NT2/D1 (cell line): ENCODE results near the gene MBD3L4.
"Not testable (repeated sequence)": the region's sequence is repeated elsewhere in the genome, so short reads cannot be mapped to it uniquely, and the experiment has no call there.

Experiments used
- DNase-seq: peaks from one replicate; pipeline ENCODE4 v3.0.0-alpha.2; 2011; ENCODE audit warnings: low read depth, low spot score
- H3K27me3 ChIP-seq: 2 replicates; pipeline ENCODE4 v1.6.0; 2011; ENCODE audit warnings: mild to moderate bottlenecking; ENCODE audit not compliant: insufficient read length, insufficient read depth
- H3K36me3 ChIP-seq: 2 replicates; pipeline ENCODE4 v1.6.1; 2011; ENCODE audit warnings: mild to moderate bottlenecking, low read length, mixed read lengths; ENCODE audit not compliant: insufficient read depth, insufficient read length
- H3K4me1 ChIP-seq: 2 replicates; pipeline ENCODE4 v1.5.1; 2011; ENCODE audit not compliant: insufficient read depth, insufficient read length
- H3K4me3 ChIP-seq: 2 replicates; pipeline ENCODE4 v1.5.1; 2011; ENCODE audit warnings: low read depth; ENCODE audit not compliant: insufficient read length
- H3K9ac ChIP-seq: 2 replicates; pipeline ENCODE4 v1.6.0; 2011; ENCODE audit warnings: low read depth; ENCODE audit not compliant: insufficient read length
- H3K9me3 ChIP-seq: 2 replicates; pipeline ENCODE4 v1.5.1; 2011; ENCODE audit warnings: mild to moderate bottlenecking, low read length; ENCODE audit not compliant: insufficient read depth
- SUZ12 ChIP-seq: IDR thresholded peaks from 2 replicates; pipeline ENCODE4 v1.6.1; 2011; ENCODE audit not compliant: insufficient read length, insufficient read depth; ENCODE audit errors: extremely low read depth
- YY1 ChIP-seq: IDR thresholded peaks from 2 replicates; pipeline ENCODE4 v1.6.1; 2011; ENCODE audit not compliant: insufficient read length, insufficient read depth
- ZNF274 ChIP-seq: IDR thresholded peaks from 2 replicates; pipeline ENCODE4 v1.6.1; 2011; ENCODE audit warnings: mild to moderate bottlenecking, low read depth, low read length

Gene MBD3L4

GRCh38 chr19:7069904-7070226 is 29.9 kb upstream of the MBD3L4 start:
- H3K36me3 ChIP-seq, result peaks cover 34% of the 10 kb centered on the region
- TF ChIP-seq YY1 (no peak), SUZ12 (no peak), ZNF274 (no peak)
- no peaks in the 10 kb centered on the region for H3K27me3 ChIP-seq
- H3K9me3 ChIP-seq, result peaks cover 13% of the 10 kb centered on the region; the same call in 1 of the 2 replicates
- H3K4me1 ChIP-seq, result no peaks in the 10 kb centered on the region
- H3K9ac ChIP-seq, result peak overlapping the region; percentile 92
- DNase-seq, result no peak
- peak overlapping the region; percentile 97 for H3K4me3 ChIP-seq

- no peak for TF ChIP-seq ZNF274
- TF ChIP-seq SUZ12, result no peak
- no peak for TF ChIP-seq YY1
- Histone ChIP-seq H3K4me3 (peak within 1 kb of the TSS; percentile 97), H3K9me3 (peaks cover 13% of the 10 kb centered on the region; the same call in 1 of the 2 replicates), H3K4me1 (no peaks in the 10 kb centered on the region), H3K36me3 (peaks cover 28% of the 10 kb centered on the region), H3K9ac (peak within 1 kb of the TSS; percentile 92), H3K27me3 (no peaks in the 10 kb centered on the region)
- DNase-seq, result peak; percentile 97
Measured at GRCh38 chr19:7069042-7069903, 29.3 kb upstream of the MBD3L4 start, which contains the start of gene ZNF557. ZNF557 (plus strand) TSS chr19:7069703; CDS start chr19:7075075, 5,372 bp downstream.

GRCh38 chr19:7068599-7068998 is 28.6 kb upstream of the MBD3L4 start:
- H3K9ac ChIP-seq, result no peak overlapping the region
- peaks cover 26% of the 10 kb centered on the region for H3K36me3 ChIP-seq
- H3K4me1 ChIP-seq, result no peaks in the 10 kb centered on the region
- TF ChIP-seq SUZ12 (no peak), ZNF274 (no peak), YY1 (no peak)
- peaks cover 13% of the 10 kb centered on the region; the same call in 1 of the 2 replicates for H3K9me3 ChIP-seq
- no peak overlapping the region for H3K4me3 ChIP-seq
- no peaks in the 10 kb centered on the region for H3K27me3 ChIP-seq
- DNase-seq, result no peak

GRCh38 chr19:7067716-7068115 is 27.7 kb upstream of the MBD3L4 start:
- no peak overlapping the region for H3K4me3 ChIP-seq
- H3K36me3 ChIP-seq, result peaks cover 18% of the 10 kb centered on the region
- TF ChIP-seq ZNF274 (no peak), YY1 (no peak), SUZ12 (no peak)
- no peak overlapping the region for H3K9ac ChIP-seq
- no peaks in the 10 kb centered on the region for H3K27me3 ChIP-seq
- H3K4me1 ChIP-seq, result no peaks in the 10 kb centered on the region
- DNase-seq, result no peak
- H3K9me3 ChIP-seq, result peaks cover 13% of the 10 kb centered on the region; the same call in 1 of the 2 replicates

- H3K4me3 ChIP-seq, H3K9ac ChIP-seq, H3K4me1 ChIP-seq, H3K27me3 ChIP-seq: not testable (repeated sequence)
- DNase-seq, result peak; percentile 49
- H3K9me3 ChIP-seq, result peaks cover 13% of the 10 kb centered on the region; the same call in 1 of the 2 replicates
- H3K36me3 ChIP-seq, result peaks cover 12% of the 10 kb centered on the region
Measured at GRCh38 chr19:7067122-7067521, 27.1 kb upstream of the MBD3L4 start.

GRCh38 chr19:7063764-7064418 is 23.9 kb upstream of the MBD3L4 start:
- H3K9me3 ChIP-seq, result peaks cover 13% of the 10 kb centered on the region; the same call in 1 of the 2 replicates
- no peaks in the 10 kb centered on the region for H3K4me1 ChIP-seq
- H3K4me3 ChIP-seq, result no peak overlapping the region
- no peak for DNase-seq
- no peaks in the 10 kb centered on the region for H3K36me3 ChIP-seq
- H3K27me3 ChIP-seq, result no peaks in the 10 kb centered on the region
- H3K9ac ChIP-seq, result no peak overlapping the region
- TF ChIP-seq SUZ12 (no peak), ZNF274 (no peak), YY1 (no peak)

- no peak overlapping the region for H3K9ac ChIP-seq
- H3K9me3 ChIP-seq, result peaks cover 13% of the 10 kb centered on the region; the same call in 1 of the 2 replicates
- H3K36me3 ChIP-seq, result no peaks in the 10 kb centered on the region
- no peaks in the 10 kb centered on the region for H3K4me1 ChIP-seq
- no peak for DNase-seq
- H3K27me3 ChIP-seq, result no peaks in the 10 kb centered on the region
- H3K4me3 ChIP-seq, result no peak overlapping the region
- TF ChIP-seq SUZ12 (no peak), ZNF274 (no peak), YY1 (no peak)
Measured at GRCh38 chr19:7063339-7063738, 23.4 kb upstream of the MBD3L4 start.

GRCh38 chr19:7059977-7060376 is 20.0 kb upstream of the MBD3L4 start:
- H3K4me3 ChIP-seq, H3K9me3 ChIP-seq, H3K4me1 ChIP-seq, DNase-seq, H3K27me3 ChIP-seq, H3K36me3 ChIP-seq, H3K9ac ChIP-seq: not testable (repeated sequence)

- not testable (repeated sequence) for H3K9ac ChIP-seq, H3K9me3 ChIP-seq, H3K4me1 ChIP-seq, H3K27me3 ChIP-seq, H3K36me3 ChIP-seq, H3K4me3 ChIP-seq, DNase-seq
Measured at GRCh38 chr19:7058576-7058975, 18.6 kb upstream of the MBD3L4 start, which contains the start of gene MBD3L3. MBD3L3 (minus strand) TSS chr19:7058676; CDS start chr19:7058605, 71 bp downstream.

- not testable (repeated sequence) for H3K9ac ChIP-seq, H3K4me1 ChIP-seq, H3K36me3 ChIP-seq, H3K4me3 ChIP-seq, H3K9me3 ChIP-seq, DNase-seq, H3K27me3 ChIP-seq
Measured at GRCh38 chr19:7056371-7056770, 16.4 kb upstream of the MBD3L4 start.
